Esophagus muscularis mucosa (tissue), 3 donors: ENCODE measurements around the gene C1QTNF5.

Experiments used
- CTCF ChIP-seq, 3 experiments: fragments of 200-600 bp in 2 of 3; fragments of 450-650 bp in 1 of 3; sonication (generic) in 2 of 3; IDR thresholded peaks; one replicate each; pipeline ENCODE4 v1.5.1; 2017 to 2019; ENCODE audit warnings: antibody characterized with exemption in 3 of 3, mild to moderate bottlenecking in 2 of 3, moderate library complexity in 1 of 3
- POLR2A ChIP-seq: fragments of 450-650 bp; IDR thresholded peaks from one replicate; pipeline ENCODE4 v1.6.1; 2017; ENCODE audit warnings: antibody characterized with exemption, moderate library complexity, mild to moderate bottlenecking, low read depth

- TF ChIP-seq CTCF (IDR thresholded peaks at IDR 0.05) (no peak), POLR2A (no peak)
Measured at GRCh38 chr11:119380160-119380826, 39.6 kb upstream of the C1QTNF5 start.
